ENCODE results near the gene SPI1.
A peak's percentile ranks its signal among the peaks of the same experiment; 100 is the strongest.

SPI1 gene

GRCh38 chr11:47409440-47410369 is 31.4 kb upstream of the SPI1 start:
- no peak overlapping the region for H3K27ac ChIP-seq
- TF ChIP-seq ZFX (IDR thresholded peaks at IDR 0.05) = no peak
- no peak for TF ChIP-seq CTCF (conservative IDR thresholded peaks at IDR 0.05)

GRCh38 chr11:47408598-47409439 is 30.5 kb upstream of the SPI1 start:
- H3K27ac ChIP-seq = peak overlapping the region; percentile 89
- TF ChIP-seq ZFX (IDR thresholded peaks at IDR 0.05) (no peak), CTCF (conservative IDR thresholded peaks at IDR 0.05) (no peak)

- H3K27ac ChIP-seq = peak within 1 kb of the TSS; percentile 89
- TF ChIP-seq CTCF (conservative IDR thresholded peaks at IDR 0.05) (peak; percentile 96), ZFX (IDR thresholded peaks at IDR 0.05) (peak; percentile 67; the same call in 1 of the 2 replicates)
Measured at GRCh38 chr11:47407746-47408590, 29.6 kb upstream of the SPI1 start, which contains the start of gene SLC39A13. Gene SLC39A13, plus strand, starts transcription at chr11:47408590. Its CDS starts 1,505 bp downstream, at chr11:47410095.

- H3K27ac ChIP-seq = peak overlapping the region; percentile 89
- TF ChIP-seq ZFX (IDR thresholded peaks at IDR 0.05) (no peak), CTCF (conservative IDR thresholded peaks at IDR 0.05) (no peak)
Measured at GRCh38 chr11:47406896-47407745, 28.8 kb upstream of the SPI1 start.

GRCh38 chr11:47403571-47403970 is 25.2 kb upstream of the SPI1 start:
- no peak overlapping the region for H3K27ac ChIP-seq
- TF ChIP-seq CTCF (conservative IDR thresholded peaks at IDR 0.05) = no peak
- no peak for TF ChIP-seq ZFX (IDR thresholded peaks at IDR 0.05)

- H3K27ac ChIP-seq = no peak overlapping the region
- no peak for TF ChIP-seq ZFX (IDR thresholded peaks at IDR 0.05)
- TF ChIP-seq CTCF (conservative IDR thresholded peaks at IDR 0.05) = no peak
Measured at GRCh38 chr11:47403135-47403534, 24.8 kb upstream of the SPI1 start.

All from C4-2B (cell line).